Astrocyte (in vitro differentiated cells and primary cell): ENCODE measurements around the gene PPT2.

Source experiments
- EZH2 ChIP-seq: IDR thresholded peaks from 2 replicates; pipeline ENCODE4 v1.6.1; 2012; ENCODE audit warnings: mild to moderate bottlenecking, low read length, inconsistent platforms; ENCODE audit not compliant: insufficient read depth
- TF ChIP-seq, protein P1 (sequence below): IDR thresholded peaks from 2 replicates; pipeline ENCODE4 v1.5.1; 2011; ENCODE audit warnings: low read depth, mild to moderate bottlenecking, inconsistent platforms, low read length, moderate library complexity; ENCODE audit not compliant: insufficient read depth

DNA sequence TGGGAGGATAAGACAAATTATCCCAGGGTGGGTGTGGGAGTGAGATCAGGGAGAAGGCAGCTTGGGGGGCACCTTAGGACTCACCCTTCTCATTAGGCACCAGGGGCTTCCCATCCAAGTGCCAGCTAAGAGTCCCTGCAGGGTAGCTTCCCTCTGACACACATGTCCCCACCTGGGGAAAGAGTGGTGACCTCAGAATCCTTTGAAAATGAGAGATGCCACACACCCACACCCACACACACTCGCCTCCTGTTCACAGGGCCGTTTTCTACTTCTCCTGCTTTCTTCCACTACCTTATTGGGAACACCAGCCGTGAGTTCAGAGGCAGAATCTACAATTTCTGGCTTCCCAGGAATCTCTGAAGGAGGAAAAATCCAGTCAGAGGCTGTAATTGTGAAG, 29.1 kb downstream of the PPT2 start:
- TF ChIP-seq, protein P1, sequence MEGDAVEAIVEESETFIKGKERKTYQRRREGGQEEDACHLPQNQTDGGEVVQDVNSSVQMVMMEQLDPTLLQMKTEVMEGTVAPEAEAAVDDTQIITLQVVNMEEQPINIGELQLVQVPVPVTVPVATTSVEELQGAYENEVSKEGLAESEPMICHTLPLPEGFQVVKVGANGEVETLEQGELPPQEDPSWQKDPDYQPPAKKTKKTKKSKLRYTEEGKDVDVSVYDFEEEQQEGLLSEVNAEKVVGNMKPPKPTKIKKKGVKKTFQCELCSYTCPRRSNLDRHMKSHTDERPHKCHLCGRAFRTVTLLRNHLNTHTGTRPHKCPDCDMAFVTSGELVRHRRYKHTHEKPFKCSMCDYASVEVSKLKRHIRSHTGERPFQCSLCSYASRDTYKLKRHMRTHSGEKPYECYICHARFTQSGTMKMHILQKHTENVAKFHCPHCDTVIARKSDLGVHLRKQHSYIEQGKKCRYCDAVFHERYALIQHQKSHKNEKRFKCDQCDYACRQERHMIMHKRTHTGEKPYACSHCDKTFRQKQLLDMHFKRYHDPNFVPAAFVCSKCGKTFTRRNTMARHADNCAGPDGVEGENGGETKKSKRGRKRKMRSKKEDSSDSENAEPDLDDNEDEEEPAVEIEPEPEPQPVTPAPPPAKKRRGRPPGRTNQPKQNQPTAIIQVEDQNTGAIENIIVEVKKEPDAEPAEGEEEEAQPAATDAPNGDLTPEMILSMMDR: no peak
- TF ChIP-seq EZH2: no peak
